ENCODE measurements around the gene MTOR. TPM values are rescaled to one million over a fixed set of nuclear protein-coding genes. Genes with fewer than 3 reads are reported as not detected.

The MTOR gene
- total RNA-seq, 4 donors from 2014 or later: 32.4 to 55.4 (median 42.5) TPM

- Histone ChIP-seq H3K27ac (no peak overlapping the region), H3K36me3 (peaks cover 0 to 100% of the 10 kb centered on the region in 2 donors), H3K9me3 (no peaks in the 10 kb centered on the region), H3K4me1 (peaks cover 0 to 7% (median 0%) of the 10 kb centered on the region in 3 donors), H3K4me3 (no peak overlapping the region), H3K27me3 (no peaks in the 10 kb centered on the region)
- WGBS, 2 donors (ENCODE audit: low coverage in 1 of 2): 88 to 93% methylated on average over 8 to 11 of the region's 15 CpGs
- ATAC-seq: no peak
- TF ChIP-seq POLR2A (IDR thresholded peaks at IDR 0.05): no peak
- TF ChIP-seq CTCF (IDR thresholded peaks at IDR 0.05): no peak
- no peak for TF ChIP-seq POLR2AphosphoS5 (IDR thresholded peaks at IDR 0.05)
- TF ChIP-seq EP300 (IDR thresholded peaks at IDR 0.05): no peak
Observed at GRCh38 chr1:11129649-11130390, 132.5 kb downstream of the MTOR start.

GRCh38 chr1:11126569-11126968 is 135.8 kb downstream of the MTOR start:
- WGBS, 2 donors (ENCODE audit: low coverage in 1 of 2): 64 to 72% methylated on average over 5 of the region's 5 CpGs
- Histone ChIP-seq H3K4me1 (no peaks in the 10 kb centered on the region), H3K4me3 (no peak overlapping the region), H3K27ac (no peak overlapping the region), H3K36me3 (peaks cover 0 to 100% of the 10 kb centered on the region in 2 donors), H3K9me3 (no peaks in the 10 kb centered on the region), H3K27me3 (no peaks in the 10 kb centered on the region)
- ATAC-seq: no peak
- no peak for TF ChIP-seq POLR2AphosphoS5 (IDR thresholded peaks at IDR 0.05)
- no peak for TF ChIP-seq POLR2A (IDR thresholded peaks at IDR 0.05)
- no peak for TF ChIP-seq EP300 (IDR thresholded peaks at IDR 0.05)
- no peak for TF ChIP-seq CTCF (IDR thresholded peaks at IDR 0.05)

- Histone ChIP-seq H3K27me3 (no peaks in the 10 kb centered on the region), H3K4me3 (no peak overlapping the region), H3K36me3 (peaks cover 0 to 100% of the 10 kb centered on the region in 2 donors), H3K27ac (no peak overlapping the region), H3K9me3 (no peaks in the 10 kb centered on the region), H3K4me1 (no peaks in the 10 kb centered on the region)
- no peak for ATAC-seq
- 67 to 84% methylated on average over 1 to 5 of the region's 5 CpGs for WGBS, 2 donors (ENCODE audit: low coverage in 1 of 2)
- no peak for TF ChIP-seq CTCF (IDR thresholded peaks at IDR 0.05)
- no peak for TF ChIP-seq POLR2A (IDR thresholded peaks at IDR 0.05)
- TF ChIP-seq POLR2AphosphoS5 (IDR thresholded peaks at IDR 0.05): no peak
- no peak for TF ChIP-seq EP300 (IDR thresholded peaks at IDR 0.05)
Observed at GRCh38 chr1:11125931-11126330, 136.4 kb downstream of the MTOR start.

GRCh38 chr1:11124965-11125364 is 137.4 kb downstream of the MTOR start:
- 82 to 90% methylated on average over 3 of the region's 3 CpGs for WGBS, 2 donors (ENCODE audit: low coverage in 1 of 2)

More at GRCh38 chr1:11124965-11125364, 137.4 kb downstream of the MTOR start:
- no peak for TF ChIP-seq CTCF (IDR thresholded peaks at IDR 0.05)
- TF ChIP-seq POLR2AphosphoS5 (IDR thresholded peaks at IDR 0.05): no peak
- Histone ChIP-seq H3K4me1 (no peaks in the 10 kb centered on the region), H3K27ac (no peak overlapping the region), H3K36me3 (peaks cover 0 to 100% of the 10 kb centered on the region in 2 donors), H3K4me3 (no peak overlapping the region), H3K27me3 (no peaks in the 10 kb centered on the region), H3K9me3 (no peaks in the 10 kb centered on the region)
- ATAC-seq: no peak
